ENCODE data around the gene KCNA10. TPM values are rescaled to one million over a fixed set of nuclear protein-coding genes. Genes with fewer than 3 reads are reported as not detected.

Gene KCNA10
- total and polyA plus RNA-seq, 10 of the 15 experiments (the other 5 are each of a cell fraction or from before 2014, with no cell fraction given), result not detected

DNA sequence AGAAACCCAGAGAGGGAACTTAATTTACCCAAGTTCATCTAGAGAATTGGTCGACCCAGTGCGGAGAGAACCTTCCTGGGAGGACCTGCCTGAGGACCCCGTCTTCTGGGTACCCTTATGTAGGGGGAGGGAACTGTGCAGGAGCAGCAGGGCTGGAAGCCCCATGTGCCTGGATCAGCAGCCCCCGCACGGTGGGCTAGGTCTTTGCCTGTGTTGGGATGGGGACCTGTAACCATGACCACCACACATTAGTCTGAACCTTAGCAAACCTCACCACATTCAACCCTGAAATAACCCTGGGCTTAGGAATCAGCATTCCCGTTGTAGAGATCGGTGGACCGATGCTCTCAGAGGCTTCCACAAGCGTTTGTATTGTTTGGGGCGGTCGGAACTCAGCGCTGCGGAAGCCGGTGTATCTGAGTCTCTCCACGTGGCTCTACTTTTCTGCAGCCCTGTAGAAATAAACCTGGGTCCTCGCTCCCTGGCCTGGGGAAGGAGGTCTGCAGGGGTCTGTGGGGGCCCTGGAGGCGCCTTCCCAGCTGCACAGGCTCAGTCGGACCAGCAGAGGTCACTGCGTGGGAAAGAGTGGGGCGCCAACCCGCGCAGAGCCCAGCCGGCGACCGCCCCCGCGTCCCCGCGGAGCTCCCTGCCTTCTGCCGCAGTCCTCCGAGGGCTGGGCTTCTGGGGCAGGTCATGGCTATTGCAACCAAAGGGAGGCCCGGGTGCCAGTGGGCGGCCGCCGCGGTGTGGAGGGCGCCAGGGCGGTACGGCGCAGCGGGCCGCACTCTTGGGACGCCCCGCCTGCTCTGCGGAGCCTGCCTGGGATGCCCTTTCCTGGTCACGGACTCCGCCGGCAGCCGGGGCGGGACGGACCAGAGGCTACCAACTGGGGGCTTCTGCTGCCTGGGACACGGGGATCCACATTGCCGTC is 36.2 kb upstream of the KCNA10 start:
- H4K20me1 ChIP-seq (ENCODE audit: control insufficient read depth, insufficient read depth), result no peaks in the 10 kb centered on the region
- RAD21 ChIA-PET (ENCODE audit: unreplicated experiment), result interaction anchor here (0.6 to 0.8 kb wide), 3 partner anchors 48 to 211 kb away, joined by 3 to 4 read pairs (median 3); no protein-coding TSS in a partner anchor
- in situ Hi-C loops (cut with MboI) (no loop called here), intact Hi-C loops (cut with micrococcal nuclease; ENCODE audit: unreplicated experiment) (loop anchor here (1.0 kb wide), 2 partner anchors 60 to 228 kb away; no protein-coding TSS in a partner anchor)
- SMC1A ChIA-PET (ENCODE audit: uncharacterized antibody, unreplicated experiment), result interaction anchor here (1.7 kb wide), 1 partner anchor 59 kb away, joined by 3 read pairs; no protein-coding TSS in a partner anchor
- BruUV-seq (replicated peaks), result no TSS peak
- CTCF ChIA-PET, result interaction anchor here (0.6 to 2.7 kb wide), 15 partner anchors 9 to 437 kb away, joined by 3 to 10 read pairs (median 4); partner anchors contain the start of gene KCNA2
- no peaks in the 10 kb centered on the region for H3K36me3 ChIP-seq (ENCODE audit: control insufficient read depth in 2 of 2, insufficient read depth in 2 of 2, low read length in 1 of 2)
- H3K79me2 ChIP-seq (ENCODE audit: control insufficient read depth, insufficient read depth, low read length), result no peaks in the 10 kb centered on the region
- H3K9ac ChIP-seq (ENCODE audit: control insufficient read depth, insufficient read depth, low read length), result no peak overlapping the region
- no peak for DNase-seq (ENCODE audit: low read depth, low spot score)
- no peak overlapping the region; the same call in 1 of the 2 replicates for H2AFZ ChIP-seq (ENCODE audit: control insufficient read depth, low read depth, low read length)
- WGBS (ENCODE audit: insufficient coverage, insufficient replicate concordance, low lambda C conversion rate, missing lambda C conversion rate), result 20% methylated on average over 52 of the region's 53 CpGs
- no peak for FAIRE-seq
- ATAC-seq, result peak; percentile 94
- POLR2A ChIA-PET, result interaction anchor here (1.1 kb wide), 1 partner anchor 10 kb away, joined by 3 read pairs; no protein-coding TSS in a partner anchor
- H3K9me3 ChIP-seq (replicated peaks; ENCODE audit: control insufficient read depth, insufficient read depth, low read length), result no peaks in the 10 kb centered on the region
- peaks cover 13 to 28% of the 10 kb centered on the region in 2 experiments for H3K27me3 ChIP-seq (replicated peaks in 1 of 2; ENCODE audit: control insufficient read depth in 2 of 2, insufficient read depth in 2 of 2, low read length in 1 of 2)
- peak overlapping the region; percentile 60; the same call in 1 of the 2 replicates for H3K4me2 ChIP-seq (ENCODE audit: control insufficient read depth, insufficient read depth)
- no peak overlapping the region for H3K4me3 ChIP-seq
- H3K4me1 ChIP-seq (ENCODE audit: control insufficient read depth, insufficient read depth, low read length), result no peaks in the 10 kb centered on the region
- no peak overlapping the region for H3K27ac ChIP-seq (ENCODE audit: control insufficient read depth, insufficient read depth)
- TF ChIP-seq DPF2 (IDR thresholded peaks at IDR 0.05) (0 out of 2 replicates have a peak, but pooled peaks have one; percentile 33), STAT3 (IDR thresholded peaks at IDR 0.05; ENCODE audit: low read depth, low read length) (no peak), MXI1 (IDR thresholded peaks at IDR 0.05; ENCODE audit: low read depth, low read length) (no peak), MEF2B (IDR thresholded peaks at IDR 0.05; ENCODE audit: partially characterized antibody, poor library complexity, severe bottlenecking) (no peak), NBN (IDR thresholded peaks at IDR 0.05) (no peak), EGR1 (IDR thresholded peaks at IDR 0.05; ENCODE audit: borderline replicate concordance in 1 of 2, low read depth in 2 of 2, low read length in 2 of 2) (peak in 1 of 2 experiments; percentile 90; a peak in 2 of 3 replicates), IKZF1 (conservative IDR thresholded peaks at IDR 0.05) (no peak), CEBPB (IDR thresholded peaks at IDR 0.05; ENCODE audit: borderline replicate concordance in 1 of 2, low read depth in 2 of 2, low read length in 2 of 2) (no peak)
- TF ChIP-seq, protein P1, sequence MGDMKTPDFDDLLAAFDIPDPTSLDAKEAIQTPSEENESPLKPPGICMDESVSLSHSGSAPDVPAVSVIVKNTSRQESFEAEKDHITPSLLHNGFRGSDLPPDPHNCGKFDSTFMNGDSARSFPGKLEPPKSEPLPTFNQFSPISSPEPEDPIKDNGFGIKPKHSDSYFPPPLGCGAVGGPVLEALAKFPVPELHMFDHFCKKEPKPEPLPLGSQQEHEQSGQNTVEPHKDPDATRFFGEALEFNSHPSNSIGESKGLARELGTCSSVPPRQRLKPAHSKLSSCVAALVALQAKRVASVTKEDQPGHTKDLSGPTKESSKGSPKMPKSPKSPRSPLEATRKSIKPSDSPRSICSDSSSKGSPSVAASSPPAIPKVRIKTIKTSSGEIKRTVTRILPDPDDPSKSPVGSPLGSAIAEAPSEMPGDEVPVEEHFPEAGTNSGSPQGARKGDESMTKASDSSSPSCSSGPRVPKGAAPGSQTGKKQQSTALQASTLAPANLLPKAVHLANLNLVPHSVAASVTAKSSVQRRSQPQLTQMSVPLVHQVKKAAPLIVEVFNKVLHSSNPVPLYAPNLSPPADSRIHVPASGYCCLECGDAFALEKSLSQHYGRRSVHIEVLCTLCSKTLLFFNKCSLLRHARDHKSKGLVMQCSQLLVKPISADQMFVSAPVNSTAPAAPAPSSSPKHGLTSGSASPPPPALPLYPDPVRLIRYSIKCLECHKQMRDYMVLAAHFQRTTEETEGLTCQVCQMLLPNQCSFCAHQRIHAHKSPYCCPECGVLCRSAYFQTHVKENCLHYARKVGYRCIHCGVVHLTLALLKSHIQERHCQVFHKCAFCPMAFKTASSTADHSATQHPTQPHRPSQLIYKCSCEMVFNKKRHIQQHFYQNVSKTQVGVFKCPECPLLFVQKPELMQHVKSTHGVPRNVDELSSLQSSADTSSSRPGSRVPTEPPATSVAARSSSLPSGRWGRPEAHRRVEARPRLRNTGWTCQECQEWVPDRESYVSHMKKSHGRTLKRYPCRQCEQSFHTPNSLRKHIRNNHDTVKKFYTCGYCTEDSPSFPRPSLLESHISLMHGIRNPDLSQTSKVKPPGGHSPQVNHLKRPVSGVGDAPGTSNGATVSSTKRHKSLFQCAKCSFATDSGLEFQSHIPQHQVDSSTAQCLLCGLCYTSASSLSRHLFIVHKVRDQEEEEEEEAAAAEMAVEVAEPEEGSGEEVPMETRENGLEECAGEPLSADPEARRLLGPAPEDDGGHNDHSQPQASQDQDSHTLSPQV (IDR thresholded peaks at IDR 0.05), result no peak
- TF ChIP-seq, protein P2, sequence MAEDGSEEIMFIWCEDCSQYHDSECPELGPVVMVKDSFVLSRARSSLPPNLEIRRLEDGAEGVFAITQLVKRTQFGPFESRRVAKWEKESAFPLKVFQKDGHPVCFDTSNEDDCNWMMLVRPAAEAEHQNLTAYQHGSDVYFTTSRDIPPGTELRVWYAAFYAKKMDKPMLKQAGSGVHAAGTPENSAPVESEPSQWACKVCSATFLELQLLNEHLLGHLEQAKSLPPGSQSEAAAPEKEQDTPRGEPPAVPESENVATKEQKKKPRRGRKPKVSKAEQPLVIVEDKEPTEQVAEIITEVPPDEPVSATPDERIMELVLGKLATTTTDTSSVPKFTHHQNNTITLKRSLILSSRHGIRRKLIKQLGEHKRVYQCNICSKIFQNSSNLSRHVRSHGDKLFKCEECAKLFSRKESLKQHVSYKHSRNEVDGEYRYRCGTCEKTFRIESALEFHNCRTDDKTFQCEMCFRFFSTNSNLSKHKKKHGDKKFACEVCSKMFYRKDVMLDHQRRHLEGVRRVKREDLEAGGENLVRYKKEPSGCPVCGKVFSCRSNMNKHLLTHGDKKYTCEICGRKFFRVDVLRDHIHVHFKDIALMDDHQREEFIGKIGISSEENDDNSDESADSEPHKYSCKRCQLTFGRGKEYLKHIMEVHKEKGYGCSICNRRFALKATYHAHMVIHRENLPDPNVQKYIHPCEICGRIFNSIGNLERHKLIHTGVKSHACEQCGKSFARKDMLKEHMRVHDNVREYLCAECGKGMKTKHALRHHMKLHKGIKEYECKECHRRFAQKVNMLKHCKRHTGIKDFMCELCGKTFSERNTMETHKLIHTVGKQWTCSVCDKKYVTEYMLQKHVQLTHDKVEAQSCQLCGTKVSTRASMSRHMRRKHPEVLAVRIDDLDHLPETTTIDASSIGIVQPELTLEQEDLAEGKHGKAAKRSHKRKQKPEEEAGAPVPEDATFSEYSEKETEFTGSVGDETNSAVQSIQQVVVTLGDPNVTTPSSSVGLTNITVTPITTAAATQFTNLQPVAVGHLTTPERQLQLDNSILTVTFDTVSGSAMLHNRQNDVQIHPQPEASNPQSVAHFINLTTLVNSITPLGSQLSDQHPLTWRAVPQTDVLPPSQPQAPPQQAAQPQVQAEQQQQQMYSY (CRISPR knock-in tag; IDR thresholded peaks at IDR 0.05), result no peak
